ENCODE measurements around the gene FOLR2.

FOLR2 gene

GRCh38 chr11:72208281-72208680 is 8.3 kb upstream of the FOLR2 start:
- no peak for DNase-seq (ENCODE audit: low read depth)

- no peak for DNase-seq (ENCODE audit: low read depth)
Measured at GRCh38 chr11:72209101-72209500, 7.5 kb upstream of the FOLR2 start.

GRCh38 chr11:72217841-72218240 is 1.2 kb downstream of the FOLR2 start:
- DNase-seq (ENCODE audit: low read depth) = no peak

GRCh38 chr11:72218251-72218745 is 1.7 kb downstream of the FOLR2 start:
- DNase-seq (ENCODE audit: low read depth) = no peak

- DNase-seq (ENCODE audit: low read depth) = no peak
Measured at GRCh38 chr11:72220696-72221363, 4.2 kb downstream of the FOLR2 start.

- DNase-seq (ENCODE audit: low read depth) = no peak
Measured at GRCh38 chr11:72221386-72222075, 4.9 kb downstream of the FOLR2 start.

- no peak for DNase-seq (ENCODE audit: low read depth)
Measured at GRCh38 chr11:72222106-72222891, 5.7 kb downstream of the FOLR2 start.

DNA sequence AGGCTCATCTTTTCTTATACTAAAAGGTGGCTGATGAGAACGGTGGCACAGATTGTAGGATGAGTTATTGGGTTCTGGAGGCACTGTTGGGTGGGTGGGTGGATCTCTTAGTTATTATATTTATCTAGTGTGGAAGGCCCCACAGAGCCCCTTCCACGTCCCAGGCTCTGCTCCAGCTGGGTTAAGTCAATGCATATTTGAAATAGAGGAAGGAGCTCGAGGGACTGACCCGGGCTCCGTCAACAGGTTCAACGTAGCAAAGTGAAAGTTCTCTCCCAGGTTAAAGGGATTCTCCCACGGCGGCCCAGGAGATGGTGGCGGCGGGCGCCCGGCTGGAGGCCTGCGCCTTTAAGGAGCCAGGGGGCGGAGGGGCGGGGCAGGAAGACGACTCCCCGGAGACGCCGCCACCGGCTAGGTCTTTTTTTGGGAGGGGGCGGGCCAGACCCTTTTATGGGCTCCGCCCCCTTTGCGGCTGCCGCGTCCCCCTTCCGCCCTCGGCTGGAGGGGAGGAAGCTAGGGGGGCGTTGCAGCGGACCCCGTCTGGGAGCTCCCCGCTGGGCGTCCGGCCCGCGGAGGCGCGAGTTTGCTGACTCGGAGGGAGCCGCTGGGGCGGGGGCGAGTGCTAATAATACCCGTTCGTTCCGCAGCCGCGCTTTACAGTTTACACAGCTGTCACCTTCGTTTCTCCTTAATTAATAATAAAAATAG is 6.5 kb downstream of the FOLR2 start:
- DNase-seq (ENCODE audit: low read depth) = peak; percentile 91

GRCh38 chr11:72223615-72224563 is 7.3 kb downstream of the FOLR2 start:
- DNase-seq (ENCODE audit: low read depth) = no peak

DNA sequence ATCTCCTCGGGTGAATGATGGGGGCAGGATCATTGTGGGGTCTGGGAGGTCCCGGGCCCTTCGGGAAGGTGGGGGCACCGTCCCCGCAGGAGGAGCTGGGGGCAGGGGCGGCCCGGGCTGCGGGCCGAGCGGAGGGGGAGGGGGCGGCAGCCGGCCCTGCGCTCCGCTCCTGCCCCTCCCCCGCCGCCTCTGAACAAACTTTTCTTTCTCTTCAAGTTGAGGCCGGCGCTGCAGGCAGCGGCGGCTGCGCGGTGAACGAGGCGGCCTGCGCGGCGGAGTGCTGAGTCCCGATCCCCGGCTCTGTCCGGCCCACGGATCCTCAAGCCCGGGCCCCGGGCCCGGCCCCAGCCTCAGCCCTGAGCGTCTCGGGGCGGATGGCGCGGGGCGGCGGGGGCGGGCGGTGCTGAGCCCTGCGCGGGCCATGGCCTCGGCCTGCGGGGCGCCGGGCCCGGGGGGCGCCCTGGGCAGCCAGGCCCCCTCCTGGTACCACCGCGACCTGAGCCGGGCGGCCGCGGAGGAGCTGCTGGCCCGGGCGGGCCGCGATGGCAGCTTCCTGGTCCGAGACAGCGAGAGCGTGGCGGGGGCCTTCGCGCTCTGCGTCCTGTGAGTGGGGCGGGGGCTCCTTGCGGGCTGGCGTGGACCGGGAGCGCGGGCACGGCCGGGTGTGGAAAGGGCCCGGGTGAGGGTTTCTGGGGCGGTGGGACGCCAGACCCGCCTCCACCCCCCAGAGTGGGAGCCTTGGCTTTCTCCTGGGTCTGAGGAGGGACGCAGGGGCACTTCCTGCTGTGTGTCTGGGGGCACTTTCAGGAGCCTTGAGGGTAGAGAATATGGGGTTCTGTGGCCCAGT is 8.2 kb downstream of the FOLR2 start, which contains the start of gene INPPL1:
TSS of gene INPPL1 (plus strand) at position 204 of the 847 bp plus-strand sequence. CDS start at position 422, 218 bp downstream.
- no peak for DNase-seq (ENCODE audit: low read depth)

GRCh38 chr11:72225411-72225951 is 8.9 kb downstream of the FOLR2 start:
- no peak for DNase-seq (ENCODE audit: low read depth)

GRCh38 chr11:72226701-72227100 is 10.1 kb downstream of the FOLR2 start:
- DNase-seq (ENCODE audit: low read depth) = no peak

DNA sequence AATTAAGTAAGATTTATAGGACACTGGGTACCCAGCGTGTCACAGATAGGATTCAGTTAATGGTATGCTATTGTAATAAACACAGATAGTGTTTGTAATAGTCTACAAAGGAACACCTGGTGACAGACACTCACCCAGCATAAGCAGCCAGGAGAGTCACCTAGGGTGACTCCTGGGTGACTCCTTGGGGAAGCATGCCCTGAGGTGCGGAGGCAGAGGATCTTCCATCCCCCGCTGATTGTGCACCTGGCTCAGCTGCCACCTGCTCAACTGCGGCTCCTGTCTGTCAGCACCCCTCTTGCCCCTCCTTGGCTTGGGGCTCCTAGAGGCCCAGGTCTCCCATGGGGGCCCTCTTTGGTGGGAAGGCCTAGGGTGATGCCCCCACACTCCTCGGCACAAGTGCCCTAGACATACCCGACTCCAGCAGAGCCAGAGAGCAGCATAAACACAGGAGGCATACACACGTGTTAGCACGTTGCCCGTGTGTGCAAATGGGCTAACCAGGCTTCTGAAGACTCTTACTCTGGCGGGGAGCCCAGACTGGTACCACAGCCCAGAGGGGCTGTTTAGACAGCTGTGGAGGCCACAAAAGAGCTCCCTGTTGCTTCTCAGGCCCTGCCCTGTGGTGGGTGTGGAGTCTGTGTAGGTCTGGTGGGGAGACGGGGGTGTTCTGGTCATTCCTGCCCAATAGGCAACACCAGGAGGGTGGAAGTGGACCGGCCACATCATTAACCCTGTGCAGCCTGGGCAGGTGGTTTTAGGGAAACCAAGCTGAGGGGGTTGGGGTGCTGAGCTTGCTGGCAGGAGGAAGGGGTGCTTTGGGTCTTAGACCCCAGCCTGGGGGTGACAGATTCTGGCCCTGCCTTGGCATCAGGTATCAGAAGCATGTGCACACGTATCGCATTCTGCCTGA is 11.0 kb downstream of the FOLR2 start:
- no peak for DNase-seq (ENCODE audit: low read depth)

- no peak for DNase-seq (ENCODE audit: low read depth)
Measured at GRCh38 chr11:72228229-72228843, 11.7 kb downstream of the FOLR2 start.

DNA sequence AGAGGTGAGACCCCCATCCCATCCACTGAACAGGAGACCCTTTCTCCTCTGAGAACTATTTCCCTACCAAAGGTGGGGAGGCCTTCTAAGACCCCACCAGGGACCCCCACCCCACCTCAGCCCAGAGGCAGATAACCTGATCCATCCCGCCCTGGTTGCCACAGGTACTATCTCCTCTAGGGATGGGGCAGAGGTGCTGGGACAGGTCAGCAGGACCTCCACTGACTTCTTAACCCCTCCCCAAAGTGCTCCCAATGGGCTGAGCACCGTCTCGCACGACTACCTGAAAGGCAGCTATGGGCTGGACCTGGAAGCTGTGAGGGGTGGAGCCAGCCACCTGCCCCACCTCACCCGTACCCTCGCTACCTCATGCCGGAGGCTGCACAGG is 12.2 kb downstream of the FOLR2 start:
- no peak for DNase-seq (ENCODE audit: low read depth)

GRCh38 chr11:72229336-72229924 is 12.8 kb downstream of the FOLR2 start:
- no peak for DNase-seq (ENCODE audit: low read depth)

DNA sequence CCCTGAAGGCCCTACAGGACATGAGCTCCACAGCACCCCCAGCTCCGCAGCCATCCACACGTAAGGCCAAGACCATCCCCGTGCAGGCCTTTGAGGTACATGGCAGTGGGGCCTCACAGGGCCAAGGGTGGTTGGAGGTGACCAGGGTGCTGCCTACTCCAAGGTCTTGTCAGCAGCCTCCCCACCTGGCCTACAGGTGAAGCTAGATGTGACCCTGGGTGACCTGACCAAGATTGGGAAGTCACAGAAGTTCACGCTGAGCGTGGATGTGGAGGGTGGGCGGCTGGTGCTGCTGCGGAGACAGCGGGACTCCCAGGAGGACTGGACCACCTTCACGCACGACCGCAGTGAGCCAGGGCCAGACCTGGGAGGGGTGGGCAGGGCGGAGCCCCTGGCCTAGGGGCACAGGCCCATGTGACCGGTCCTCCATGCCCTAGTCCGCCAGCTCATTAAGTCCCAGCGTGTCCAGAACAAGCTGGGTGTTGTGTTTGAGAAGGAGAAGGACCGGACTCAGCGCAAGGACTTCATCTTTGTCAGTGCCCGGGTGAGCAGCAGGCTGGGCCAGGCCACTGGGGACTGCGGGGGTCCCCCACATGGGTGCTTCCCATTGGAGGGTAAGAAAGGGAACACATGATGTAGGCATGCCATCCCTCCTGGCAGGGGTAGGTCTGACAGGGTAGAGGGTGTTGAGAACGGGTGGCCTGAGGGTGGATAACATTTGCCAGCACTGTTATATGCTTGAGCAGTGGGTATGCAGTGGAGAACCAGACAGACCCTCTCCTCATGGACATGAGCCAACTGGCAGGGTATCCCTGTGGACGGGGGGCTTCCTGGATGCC is 13.6 kb downstream of the FOLR2 start:
- DNase-seq (ENCODE audit: low read depth) = no peak
